Type B pancreatic cell (in vitro differentiated cells): Measurements from ENCODE around the gene TRPM3. TPM values are rescaled to one million over a fixed set of nuclear protein-coding genes. Genes with fewer than 3 reads are reported as not detected.

Source experiments
- DNase-seq: peaks from one replicate; pipeline ENCODE4 v3.0.0; 2021; ENCODE audit warnings: mixed read lengths; ENCODE audit not compliant: unreplicated experiment; ENCODE audit errors: extremely low spot score
- H3K27ac Mint-ChIP-seq: 2 replicates; pipeline ENCODE4 v1.8.0; 2021; ENCODE audit warnings: mild to moderate bottlenecking, mixed read lengths
- H3K27me3 Mint-ChIP-seq: 2 replicates; pipeline ENCODE4 v1.8.0; 2021; ENCODE audit warnings: mixed read lengths
- H3K36me3 Mint-ChIP-seq: 2 replicates; pipeline ENCODE4 v1.8.0; 2021; ENCODE audit warnings: mixed read lengths
- H3K4me1 Mint-ChIP-seq: one replicate; pipeline ENCODE4 v1.8.0; 2021; ENCODE audit warnings: mixed read lengths; ENCODE audit not compliant: unreplicated experiment
- H3K4me3 Mint-ChIP-seq: 2 replicates; pipeline ENCODE4 v1.8.0; 2021; ENCODE audit warnings: mild to moderate bottlenecking, mixed read lengths
- H3K9me3 Mint-ChIP-seq: 2 replicates; pipeline ENCODE4 v1.8.0; 2021; ENCODE audit warnings: mixed read lengths
- CTCF ChIP-seq: fragments of 200-600 bp; sonication (generic); conservative IDR thresholded peaks from 2 replicates; pipeline ENCODE4 v1.5.0; 2021; ENCODE audit warnings: antibody characterized with exemption, mild to moderate bottlenecking
- total RNA-seq: library from RNA; stranded (reverse); gene quantifications from 2 replicates; pipeline ENCODE4 v1.2.1, GENCODE V29; 2021; ENCODE audit warnings: low replicate concordance

Gene TRPM3
- total RNA-seq, 1 donor from 2014 or later = 17.0 TPM

GRCh38 chr9:70525519-70525918 is 595.9 kb downstream of the TRPM3 start:
- no peaks in the 10 kb centered on the region for H3K27me3 Mint-ChIP-seq
- no peak overlapping the region for H3K4me3 Mint-ChIP-seq
- H3K4me1 Mint-ChIP-seq = no peaks in the 10 kb centered on the region
- DNase-seq = no peak
- H3K27ac Mint-ChIP-seq = no peak overlapping the region
- H3K9me3 Mint-ChIP-seq = no peaks in the 10 kb centered on the region
- no peaks in the 10 kb centered on the region for H3K36me3 Mint-ChIP-seq
- no peak for TF ChIP-seq CTCF

GRCh38 chr9:70519912-70520724 is 601.3 kb downstream of the TRPM3 start:
- Mint-ChIP-seq H3K4me1 (peaks cover 7% of the 10 kb centered on the region), H3K36me3 (no peaks in the 10 kb centered on the region), H3K27me3 (no peaks in the 10 kb centered on the region), H3K4me3 (no peak overlapping the region), H3K27ac (no peak overlapping the region), H3K9me3 (no peaks in the 10 kb centered on the region)
- TF ChIP-seq CTCF = no peak
- DNase-seq = no peak

- Mint-ChIP-seq H3K4me3 (no peak overlapping the region), H3K36me3 (no peaks in the 10 kb centered on the region), H3K4me1 (peaks cover 15% of the 10 kb centered on the region), H3K27me3 (no peaks in the 10 kb centered on the region), H3K27ac (no peak overlapping the region), H3K9me3 (no peaks in the 10 kb centered on the region)
- no peak for DNase-seq
- no peak for TF ChIP-seq CTCF
Measured at GRCh38 chr9:70517926-70518610, 603.4 kb downstream of the TRPM3 start.

GRCh38 chr9:70514273-70514672 is 607.1 kb downstream of the TRPM3 start:
- Mint-ChIP-seq H3K27ac (no peak overlapping the region), H3K27me3 (no peaks in the 10 kb centered on the region), H3K36me3 (no peaks in the 10 kb centered on the region), H3K4me1 (peaks cover 15% of the 10 kb centered on the region), H3K9me3 (no peaks in the 10 kb centered on the region), H3K4me3 (no peak overlapping the region)
- no peak for DNase-seq
- TF ChIP-seq CTCF = no peak

- H3K27ac Mint-ChIP-seq = no peak overlapping the region
- H3K36me3 Mint-ChIP-seq = no peaks in the 10 kb centered on the region
- no peak for DNase-seq
- peaks cover 8% of the 10 kb centered on the region for H3K4me1 Mint-ChIP-seq
- H3K4me3 Mint-ChIP-seq = no peak overlapping the region
- no peaks in the 10 kb centered on the region for H3K27me3 Mint-ChIP-seq
- no peak for TF ChIP-seq CTCF
- no peaks in the 10 kb centered on the region for H3K9me3 Mint-ChIP-seq
Measured at GRCh38 chr9:70511858-70512257, 609.6 kb downstream of the TRPM3 start.
